Keratinocyte (primary cell): ENCODE measurements around the gene MAP7. TPM values are rescaled to one million over a fixed set of nuclear protein-coding genes. Genes with fewer than 3 reads are reported as not detected.
"Not testable (repeated sequence)": the region's sequence is repeated elsewhere in the genome, so short reads cannot be mapped to it uniquely, and the experiment has no call there.

Source experiments
- DNase-seq: peaks from one replicate; pipeline ENCODE4 v3.0.0-alpha.2; 2011; ENCODE audit warnings: low read depth, missing footprints, low spot score
- FAIRE-seq: peaks from 2 replicates; lab custom pipeline; 2011; peaks lifted over from hg19 to GRCh38; lab: Jason Lieb, UNC
- H2AFZ ChIP-seq: 2 replicates; pipeline ENCODE4 v1.6.0; 2012; ENCODE audit warnings: low read length, control low read depth, inconsistent platforms; ENCODE audit not compliant: control insufficient read depth
- H3K27ac ChIP-seq: 2 replicates; pipeline ENCODE4 v1.5.1; 2011; ENCODE audit warnings: low read length; ENCODE audit not compliant: control insufficient read depth, insufficient read depth
- H3K27me3 ChIP-seq: 3 replicates; pipeline ENCODE4 v1.6.0; 2011; ENCODE audit warnings: low read length; ENCODE audit not compliant: control insufficient read depth, insufficient read depth; ENCODE audit errors: extremely low read depth
- H3K36me3 ChIP-seq, 2 experiments: 2 replicates in 1 of 2; 3 replicates in 1 of 2; pipeline ENCODE4 v1.5.1; 2011; ENCODE audit warnings: low read length in 2 of 2, mild to moderate bottlenecking in 1 of 2; ENCODE audit not compliant: control insufficient read depth in 2 of 2, insufficient read depth in 2 of 2; ENCODE audit errors: extremely low read depth in 1 of 2
- H3K4me1 ChIP-seq: 3 replicates; pipeline ENCODE4 v1.5.1; 2011; ENCODE audit warnings: low read length; ENCODE audit not compliant: control insufficient read depth, insufficient read depth; ENCODE audit errors: extremely low read depth
- H3K4me2 ChIP-seq: 3 replicates; pipeline ENCODE4 v1.6.0; 2011; ENCODE audit warnings: low read depth, low read length; ENCODE audit not compliant: control insufficient read depth, insufficient read depth; ENCODE audit errors: extremely low read depth
- H3K4me3 ChIP-seq, 3 experiments: fragments of 200-600 bp in 1 of 3; sonication (generic) in 1 of 3; 2 replicates in 2 of 3; 3 replicates in 1 of 3; pipeline ENCODE4 v1.5.1; 2011 to 2016; ENCODE audit warnings: low read length in 3 of 3, mild to moderate bottlenecking in 3 of 3, control low read depth in 2 of 3, inconsistent platforms in 1 of 3, low read depth in 1 of 3, mixed read lengths in 1 of 3, mixed run types in 1 of 3, moderate library complexity in 1 of 3; ENCODE audit not compliant: control insufficient read depth in 2 of 3, insufficient read depth in 2 of 3; ENCODE audit errors: extremely low read depth in 1 of 3
- H3K79me2 ChIP-seq: 2 replicates; pipeline ENCODE4 v1.6.0; 2012; ENCODE audit warnings: low read length; ENCODE audit not compliant: control insufficient read depth, insufficient read depth
- H3K9ac ChIP-seq: 3 replicates; pipeline ENCODE4 v1.6.0; 2011; ENCODE audit warnings: low read length; ENCODE audit not compliant: control insufficient read depth, insufficient read depth; ENCODE audit errors: extremely low read depth
- H3K9me1 ChIP-seq: 3 replicates; pipeline ENCODE4 v1.6.0; 2011; ENCODE audit warnings: low read length; ENCODE audit not compliant: control insufficient read depth, insufficient read depth; ENCODE audit errors: extremely low read depth
- H3K9me3 ChIP-seq: 2 replicates; pipeline ENCODE4 v1.5.1; 2012; ENCODE audit warnings: low read depth, low read length; ENCODE audit not compliant: control insufficient read depth
- H4K20me1 ChIP-seq: 3 replicates; pipeline ENCODE4 v1.6.0; 2011; ENCODE audit warnings: low read length; ENCODE audit not compliant: control insufficient read depth, insufficient read depth; ENCODE audit errors: extremely low read depth
- EZH2 ChIP-seq: IDR thresholded peaks from one replicate; pipeline ENCODE4 v1.6.1; 2012; ENCODE audit warnings: inconsistent platforms, mild to moderate bottlenecking, low read length, moderate library complexity
- dilution Hi-C: fragments of 300-500 bp; cut with MboI; formaldehyde crosslinking; loops from one replicate; pipeline ENCODE4 v1.7.0; 2020; ENCODE audit warnings: low sequenced_read_pairs; ENCODE audit not compliant: extremely low pct_ligation_motif_present
- polyA plus RNA-seq, 5 experiments: library from polyadenylated mRNA; depleted of rRNA in 3 of 5; stranded (reverse) in 3 of 5; stranded (forward) in 1 of 5; unstranded in 1 of 5; fragments of >200 nt; gene quantifications; 1 replicate in 1 of 5; 2 replicates in 3 of 5; 3 replicates in 1 of 5; pipeline versions ENCODE4 v1.2.1 to v1.2.3, GENCODE V29; 2011 to 2012; ENCODE audit warnings: missing spikeins in 2 of 5, low read depth in 1 of 5, low replicate concordance in 1 of 5
- TF ChIP-seq, protein P1 (sequence below), 3 experiments: IDR thresholded peaks in 1 of 3; conservative IDR thresholded peaks in 1 of 3; optimal IDR thresholded peaks in 1 of 3; 2 replicates in 2 of 3; 3 replicates in 1 of 3; pipeline versions ENCODE3 to v1.5.1; 2011; ENCODE audit warnings: low read length in 3 of 3, mild to moderate bottlenecking in 3 of 3, moderate library complexity in 2 of 3, control low read depth in 1 of 3, inconsistent platforms in 1 of 3; ENCODE audit not compliant: insufficient read depth in 2 of 3; ENCODE audit errors: extremely low read depth in 1 of 3

Gene MAP7
- polyA plus RNA-seq, 1 donor (not counting 4 experiments of a cell fraction or from before 2014, with no cell fraction given): 11.8 TPM

DNA sequence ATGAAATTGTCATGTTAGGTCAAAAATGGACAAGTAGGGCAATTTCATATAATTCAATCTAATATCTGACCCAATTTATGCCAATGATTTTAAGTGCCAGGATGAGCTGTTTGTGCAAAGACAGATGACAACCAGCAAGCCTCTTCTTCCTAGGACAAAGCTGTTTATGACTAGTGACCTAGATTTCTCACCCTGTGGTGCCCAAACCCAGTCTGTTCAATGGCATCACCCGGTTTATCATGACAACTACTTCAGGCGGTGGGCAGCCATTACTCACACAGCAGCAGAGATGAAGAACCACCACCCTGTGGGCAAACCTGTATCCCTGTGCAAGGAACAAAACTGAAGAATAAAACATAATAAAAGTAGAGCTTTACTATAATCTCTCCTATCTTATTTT lies 59.0 kb downstream of the MAP7 start:
- TF ChIP-seq EZH2: no peak
- TF ChIP-seq, protein P1, sequence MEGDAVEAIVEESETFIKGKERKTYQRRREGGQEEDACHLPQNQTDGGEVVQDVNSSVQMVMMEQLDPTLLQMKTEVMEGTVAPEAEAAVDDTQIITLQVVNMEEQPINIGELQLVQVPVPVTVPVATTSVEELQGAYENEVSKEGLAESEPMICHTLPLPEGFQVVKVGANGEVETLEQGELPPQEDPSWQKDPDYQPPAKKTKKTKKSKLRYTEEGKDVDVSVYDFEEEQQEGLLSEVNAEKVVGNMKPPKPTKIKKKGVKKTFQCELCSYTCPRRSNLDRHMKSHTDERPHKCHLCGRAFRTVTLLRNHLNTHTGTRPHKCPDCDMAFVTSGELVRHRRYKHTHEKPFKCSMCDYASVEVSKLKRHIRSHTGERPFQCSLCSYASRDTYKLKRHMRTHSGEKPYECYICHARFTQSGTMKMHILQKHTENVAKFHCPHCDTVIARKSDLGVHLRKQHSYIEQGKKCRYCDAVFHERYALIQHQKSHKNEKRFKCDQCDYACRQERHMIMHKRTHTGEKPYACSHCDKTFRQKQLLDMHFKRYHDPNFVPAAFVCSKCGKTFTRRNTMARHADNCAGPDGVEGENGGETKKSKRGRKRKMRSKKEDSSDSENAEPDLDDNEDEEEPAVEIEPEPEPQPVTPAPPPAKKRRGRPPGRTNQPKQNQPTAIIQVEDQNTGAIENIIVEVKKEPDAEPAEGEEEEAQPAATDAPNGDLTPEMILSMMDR (optimal IDR thresholded peaks at IDR 0.05 in 1 of 3, IDR thresholded peaks at IDR 0.05 in 1 of 3, conservative IDR thresholded peaks at IDR 0.05 in 1 of 3; ENCODE audit: extremely low read depth in 1 of 3, insufficient read depth in 2 of 3, low read length in 3 of 3): no peak
- Histone ChIP-seq H4K20me1 (no peaks in the 10 kb centered on the region), H3K4me1 (peaks cover 10% of the 10 kb centered on the region), H3K9ac (no peak overlapping the region), H3K4me3 (no peak overlapping the region), H3K36me3 (no peaks in the 10 kb centered on the region), H3K4me2 (no peak overlapping the region), H3K27ac (no peak overlapping the region), H3K9me3 (no peaks in the 10 kb centered on the region), H3K9me1 (no peaks in the 10 kb centered on the region), H3K79me2 (no peaks in the 10 kb centered on the region), H3K27me3 (no peaks in the 10 kb centered on the region), H2AFZ (no peak overlapping the region)
- DNase-seq (no peak), FAIRE-seq (no peak)
- dilution Hi-C loops: no loop called here

DNA sequence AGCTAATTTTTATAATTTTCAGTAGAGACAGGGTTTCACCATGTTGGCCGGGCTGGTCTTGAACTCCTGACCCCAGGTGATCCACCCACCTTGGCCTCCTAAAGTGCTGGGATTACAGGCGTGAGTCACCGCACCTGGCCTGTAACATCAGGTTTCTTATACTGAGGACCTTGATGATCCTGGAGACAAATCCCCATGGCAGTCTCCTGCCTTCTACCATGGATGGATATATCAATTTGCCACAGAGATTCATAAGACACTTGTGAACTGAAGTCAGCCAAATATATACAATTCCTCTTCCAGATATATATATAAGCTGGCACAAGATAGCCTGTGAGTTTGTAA lies 60.6 kb downstream of the MAP7 start:
- FAIRE-seq, H3K9me3 ChIP-seq, H3K4me2 ChIP-seq, DNase-seq, H3K36me3 ChIP-seq, H3K9me1 ChIP-seq, H3K27me3 ChIP-seq, H3K4me3 ChIP-seq, H3K9ac ChIP-seq, H2AFZ ChIP-seq, dilution Hi-C loops, H3K27ac ChIP-seq, H3K79me2 ChIP-seq, H4K20me1 ChIP-seq: not testable (repeated sequence)
- H3K4me1 ChIP-seq: peaks cover 10% of the 10 kb centered on the region

DNA sequence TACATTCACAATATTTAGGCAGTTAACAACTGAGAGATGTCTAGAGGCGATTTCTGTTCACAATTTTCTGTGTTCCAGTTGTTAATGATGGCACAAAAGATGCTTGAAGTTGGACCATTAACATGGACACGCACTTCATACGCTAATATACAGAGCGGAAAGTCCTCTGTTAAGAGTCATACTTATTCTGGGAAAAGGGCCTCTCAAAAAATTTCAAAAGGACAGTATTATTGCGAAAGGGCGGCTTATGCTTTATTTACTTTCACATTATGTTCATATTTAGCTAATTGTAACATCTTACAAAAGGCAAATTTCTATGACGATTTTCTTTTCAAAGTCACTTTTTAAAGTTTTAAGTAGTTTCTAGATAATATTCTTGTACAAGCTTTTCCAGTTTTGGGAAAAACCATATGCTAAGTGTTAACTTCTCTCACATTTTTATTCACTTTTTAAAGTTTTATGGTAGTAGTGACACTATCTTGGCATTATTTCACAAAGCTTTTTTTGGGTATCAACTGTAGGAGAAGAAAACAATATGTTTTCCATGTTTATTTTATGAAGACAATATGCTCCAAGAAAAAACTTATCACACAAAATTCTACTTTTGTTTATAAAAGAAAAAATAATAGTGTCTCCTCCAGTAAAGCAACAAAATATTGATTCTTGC lies 62.3 kb downstream of the MAP7 start:
- no peak for DNase-seq

More for the DNA sequence above, 62.3 kb downstream of the MAP7 start:
- Histone ChIP-seq H3K4me2 (no peak overlapping the region), H3K9me3 (no peaks in the 10 kb centered on the region), H3K27me3 (no peaks in the 10 kb centered on the region), H3K9ac (no peak overlapping the region), H3K4me1 (peaks cover 10% of the 10 kb centered on the region), H3K27ac (no peak overlapping the region), H3K36me3 (no peaks in the 10 kb centered on the region), H2AFZ (no peak overlapping the region), H3K79me2 (peaks cover 2% of the 10 kb centered on the region), H4K20me1 (no peaks in the 10 kb centered on the region), H3K4me3 (no peak overlapping the region), H3K9me1 (no peaks in the 10 kb centered on the region)
- TF ChIP-seq, protein P1 (optimal IDR thresholded peaks at IDR 0.05 in 1 of 3, IDR thresholded peaks at IDR 0.05 in 1 of 3, conservative IDR thresholded peaks at IDR 0.05 in 1 of 3; ENCODE audit: extremely low read depth in 1 of 3, insufficient read depth in 2 of 3, low read length in 3 of 3): no peak
- no peak for TF ChIP-seq EZH2
- FAIRE-seq: no peak
- dilution Hi-C loops: no loop called here
